GM18505 (cell line): ENCODE measurements around the gene NR3C2.
"Not testable (repeated sequence)": the region's sequence is repeated elsewhere in the genome, so short reads cannot be mapped to it uniquely, and the experiment has no call there.

ENCODE experiments used
- ATAC-seq: cut with Tn5 transposase; IDR thresholded peaks from one replicate; pipeline ENCODE4 v1.9.1; 2021; ENCODE audit not compliant: unreplicated experiment
- POLR2A ChIP-seq: IDR thresholded peaks from 4 replicates; pipeline ENCODE4 v1.6.1; 2011; ENCODE audit warnings: borderline replicate concordance; ENCODE audit not compliant: insufficient read depth, insufficient read length; ENCODE audit errors: extremely low read depth

The NR3C2 gene

DNA sequence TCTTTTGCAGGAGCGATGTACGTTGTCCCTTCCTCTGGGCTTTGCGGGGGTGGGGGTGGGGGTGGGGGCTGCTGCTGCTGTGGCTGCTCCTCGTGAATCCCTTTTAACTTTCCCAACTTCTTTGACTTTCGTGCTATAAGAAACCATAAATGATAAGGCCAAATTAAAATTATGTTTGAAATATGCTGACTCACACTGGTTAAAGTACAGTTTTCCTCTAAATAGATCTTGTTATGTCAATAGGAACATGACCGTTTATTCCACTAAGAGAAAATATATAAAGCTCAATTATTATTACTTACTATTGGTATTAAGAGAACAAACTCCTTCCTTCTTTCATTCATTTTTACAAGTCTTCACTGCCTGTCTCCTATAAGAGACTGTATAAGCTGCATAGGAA, 287.4 kb downstream of the NR3C2 start:
- no peak for TF ChIP-seq POLR2A
- no peak for ATAC-seq

DNA sequence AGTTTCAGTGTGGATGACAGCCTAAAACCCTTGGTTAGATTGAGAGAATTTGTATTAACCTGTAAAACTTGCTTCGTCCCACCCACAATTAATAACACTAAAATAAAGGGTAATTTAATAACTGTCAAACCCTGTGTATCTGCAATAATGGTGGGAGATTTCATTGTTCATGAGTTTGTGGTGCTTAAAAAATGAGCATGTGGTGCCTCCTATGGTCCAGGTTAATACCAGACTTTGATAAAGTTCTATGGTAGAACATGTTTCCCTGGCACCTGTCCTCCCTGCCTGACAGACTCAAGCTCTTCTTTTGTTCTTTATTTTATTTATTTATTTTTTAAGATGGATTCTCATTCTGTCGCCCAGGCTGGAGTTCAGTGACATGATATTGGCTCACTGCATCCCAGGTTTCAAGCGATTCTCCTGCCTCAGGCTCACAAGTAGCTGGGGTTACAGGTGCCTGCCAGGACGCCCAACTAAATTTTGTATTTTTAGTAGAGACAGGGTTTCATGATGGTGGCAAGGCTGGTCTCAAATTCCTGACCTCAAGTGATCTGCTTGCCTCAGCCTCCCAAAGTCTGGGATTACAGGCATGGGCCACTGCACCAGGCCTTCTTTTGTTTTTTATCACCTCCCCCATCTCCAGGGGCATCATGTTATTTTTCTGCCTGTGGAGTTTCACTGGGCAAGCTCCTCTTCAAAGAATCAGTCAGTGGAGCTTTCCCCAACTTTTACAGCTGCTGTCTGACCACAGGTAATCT, 289.2 kb downstream of the NR3C2 start:
- no peak for TF ChIP-seq POLR2A
- ATAC-seq, result no peak

GRCh38 chr4:148151806-148152205, 290.4 kb downstream of the NR3C2 start:
- TF ChIP-seq POLR2A, result no peak
- ATAC-seq, result no peak

- ATAC-seq, result no peak
- no peak for TF ChIP-seq POLR2A
Measured at GRCh38 chr4:148145475-148145874, 296.7 kb downstream of the NR3C2 start.

- no peak for TF ChIP-seq POLR2A
- ATAC-seq, result no peak
Measured at GRCh38 chr4:148143174-148143573, 299.0 kb downstream of the NR3C2 start.

DNA sequence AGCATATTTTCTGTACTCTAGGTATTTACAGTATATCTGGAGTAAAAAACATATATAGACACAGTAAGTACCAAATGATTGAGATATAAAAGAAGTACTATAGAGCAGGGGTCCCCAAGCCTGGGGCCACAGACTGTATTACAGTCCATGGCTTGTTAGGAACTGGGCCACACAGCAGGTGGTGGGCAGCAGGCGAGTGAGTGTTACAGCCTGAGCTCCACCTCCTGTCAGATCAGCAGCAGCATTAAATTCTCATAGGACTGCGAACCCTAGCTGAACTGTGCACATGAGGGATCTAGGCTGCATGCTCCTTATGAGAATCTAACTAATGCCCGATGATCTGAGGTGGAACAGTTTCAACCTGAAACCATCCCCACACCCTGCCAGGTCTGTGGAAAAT, 300.7 kb downstream of the NR3C2 start:
- no peak for TF ChIP-seq POLR2A
- ATAC-seq, result no peak

GRCh38 chr4:148126825-148127224, 315.4 kb downstream of the NR3C2 start:
- ATAC-seq, result no peak
- no peak for TF ChIP-seq POLR2A

DNA sequence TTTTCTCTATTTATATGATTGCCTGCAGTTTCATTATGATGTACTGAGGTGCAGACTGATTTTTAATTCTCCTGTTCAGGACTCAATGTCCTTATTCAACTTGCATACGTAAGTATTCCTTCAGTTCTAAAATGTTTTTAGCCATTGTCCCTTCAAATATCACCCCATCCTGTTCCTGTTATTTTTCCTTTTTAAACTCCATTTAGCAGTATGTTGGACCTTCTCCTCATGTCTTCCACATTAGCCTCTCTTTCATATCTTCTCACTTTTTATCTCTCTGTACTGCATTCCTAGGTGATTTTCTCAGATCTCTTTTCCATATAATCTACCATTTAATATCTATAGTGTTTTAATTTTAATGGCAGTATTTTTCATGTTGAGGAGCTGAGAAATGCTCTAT, 317.7 kb downstream of the NR3C2 start:
- ATAC-seq, result no peak
- TF ChIP-seq POLR2A, result no peak

GRCh38 chr4:148123161-148123560, 319.1 kb downstream of the NR3C2 start:
- ATAC-seq, result not testable (repeated sequence)

DNA sequence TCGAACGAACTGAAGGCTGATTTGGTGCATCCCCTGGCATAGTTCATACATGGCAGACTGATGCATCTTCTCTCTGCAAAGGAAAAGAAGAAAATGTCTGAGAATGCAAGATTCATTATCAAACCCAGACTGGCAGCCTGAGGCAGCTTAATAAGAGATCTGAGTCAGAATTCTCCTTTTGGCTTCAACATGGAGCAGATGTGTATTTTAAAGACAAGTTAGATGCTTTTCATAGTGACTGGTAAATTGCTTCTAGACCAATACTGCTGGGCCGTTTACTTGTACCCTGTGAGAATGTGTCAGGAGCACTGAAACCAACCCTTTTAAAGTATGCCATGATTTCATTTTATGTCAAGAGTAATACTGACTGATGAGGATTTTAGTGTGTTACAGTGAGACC, 322.0 kb downstream of the NR3C2 start:
- TF ChIP-seq POLR2A, result no peak
- no peak for ATAC-seq

- no peak for ATAC-seq
- TF ChIP-seq POLR2A, result no peak
Measured at GRCh38 chr4:148118633-148119032, 323.6 kb downstream of the NR3C2 start.

DNA sequence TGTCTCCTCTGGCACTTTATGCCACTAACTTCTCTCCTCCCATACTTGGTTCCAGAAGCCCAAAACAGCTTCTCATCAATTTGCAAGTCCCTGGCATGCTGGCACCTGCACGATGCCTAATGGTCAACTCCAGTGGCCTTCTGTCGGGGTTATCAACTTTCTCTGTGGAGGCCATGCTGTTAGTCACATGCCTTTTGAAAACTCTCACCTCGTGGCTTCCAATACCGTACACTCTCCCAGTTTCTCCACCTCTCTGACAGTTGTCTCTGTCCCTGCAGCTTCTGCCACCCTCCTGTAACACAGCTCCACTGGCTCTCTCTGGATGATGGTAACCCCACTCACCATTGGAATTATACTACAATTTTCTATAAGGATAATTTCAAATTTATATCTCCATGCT, 324.0 kb downstream of the NR3C2 start:
- TF ChIP-seq POLR2A, result no peak
- no peak for ATAC-seq

DNA sequence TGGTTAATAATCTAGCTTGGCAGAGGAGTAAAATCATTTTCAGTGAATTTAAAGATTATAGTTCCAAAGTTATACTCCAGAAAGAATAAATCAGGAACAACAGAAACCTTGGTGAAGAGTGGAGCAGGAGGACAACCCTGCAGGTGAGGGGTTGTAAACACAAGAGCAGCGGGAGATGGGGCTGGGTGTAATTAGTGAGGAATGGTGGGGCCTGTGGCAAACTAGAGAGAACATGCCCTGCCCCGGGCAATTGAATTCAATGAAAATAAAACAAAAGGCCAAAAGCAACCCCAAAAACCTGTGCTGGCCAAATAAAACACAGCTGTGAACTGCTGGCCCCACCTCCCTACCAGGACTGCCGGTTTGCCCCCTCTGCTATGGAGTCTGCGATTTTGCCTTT, 325.2 kb downstream of the NR3C2 start:
- ATAC-seq, result no peak
- no peak for TF ChIP-seq POLR2A

- ATAC-seq, result no peak
- TF ChIP-seq POLR2A, result no peak
Measured at GRCh38 chr4:148116264-148116663, 325.9 kb downstream of the NR3C2 start.

DNA sequence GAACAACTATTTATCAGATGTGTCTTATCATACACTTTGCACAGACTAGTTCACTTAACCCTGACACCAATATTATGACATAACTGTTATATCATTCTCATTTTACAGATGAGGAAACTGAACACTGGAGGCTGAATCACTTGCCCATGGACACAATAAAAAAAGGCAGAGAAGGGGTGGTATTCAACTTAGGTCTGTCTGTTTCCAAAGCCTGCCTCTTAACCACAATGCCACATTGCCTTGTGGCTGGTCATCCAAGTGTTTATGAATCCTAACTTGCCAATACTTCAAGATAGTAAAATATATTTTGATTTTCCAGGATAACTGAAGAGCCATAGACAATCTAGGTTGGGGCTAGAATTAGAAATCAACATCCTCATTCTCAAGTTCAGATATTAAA, 327.8 kb downstream of the NR3C2 start:
- TF ChIP-seq POLR2A, result no peak
- ATAC-seq, result no peak

GRCh38 chr4:148112231-148112982, 329.8 kb downstream of the NR3C2 start:
- no peak for TF ChIP-seq POLR2A
- no peak for ATAC-seq
